HEK293T (cell line): ENCODE measurements around the gene ABCC2.
"Not testable (repeated sequence)": the region's sequence is repeated elsewhere in the genome, so short reads cannot be mapped to it uniquely, and the experiment has no call there.

ENCODE experiments used
- BHLHE40 ChIP-seq: fragments of 450-650 bp; IDR thresholded peaks from 2 replicates; pipeline ENCODE4 v1.6.1; 2016; ENCODE audit warnings: mild to moderate bottlenecking, moderate library complexity, borderline replicate concordance
- FOXK2 ChIP-seq: fragments of 450-650 bp; IDR thresholded peaks from 2 replicates; pipeline ENCODE4 v1.6.1; 2016; ENCODE audit warnings: mild to moderate bottlenecking
- NFRKB ChIP-seq: fragments of 450-650 bp; IDR thresholded peaks from 2 replicates; pipeline ENCODE4 v1.6.1; 2016; ENCODE audit warnings: mild to moderate bottlenecking, moderate library complexity

DNA sequence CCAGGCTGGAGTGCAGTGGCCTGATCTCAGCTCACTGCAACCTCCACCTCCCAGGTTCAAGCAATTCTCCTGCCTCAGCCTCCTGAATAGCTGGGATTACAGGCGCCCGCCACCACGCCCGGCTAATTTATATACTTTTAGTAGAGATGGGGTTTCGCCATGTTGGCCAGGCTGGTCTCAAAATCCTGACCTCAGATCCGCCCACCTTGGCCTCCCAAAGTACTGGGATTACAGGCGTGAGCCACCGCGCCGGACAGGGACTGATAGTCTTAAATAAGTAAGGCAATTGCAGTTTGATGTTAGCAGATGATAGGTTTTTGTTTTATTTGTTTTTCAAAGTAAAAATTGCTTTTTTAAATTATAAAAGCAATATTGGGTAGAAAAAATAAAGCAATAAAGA, 48.3 kb upstream of the ABCC2 start:
- not testable (repeated sequence) for TF ChIP-seq NFRKB, BHLHE40, FOXK2
